HEK293 (cell line): ENCODE measurements around the gene TMEM238.

ENCODE experiments used
- ATF2 ChIP-seq: fragments of 450-650 bp; formaldehyde crosslinking; IDR thresholded peaks from 2 replicates; pipeline ENCODE4 v1.5.1; 2016; ENCODE audit warnings: missing biosample characterization, missing genetic modification characterization, low read depth
- EGR2 ChIP-seq: fragments of 450-650 bp; formaldehyde crosslinking; IDR thresholded peaks from 2 replicates; pipeline ENCODE4 v1.5.1; 2016; ENCODE audit warnings: low read depth, missing biosample characterization, missing genetic modification characterization
- KLF7 ChIP-seq: fragments of 450-650 bp; formaldehyde crosslinking; IDR thresholded peaks from 2 replicates; pipeline ENCODE4 v1.5.1; 2016; ENCODE audit warnings: missing biosample characterization, missing genetic modification characterization, borderline replicate concordance
- MYNN ChIP-seq: fragments of 450-650 bp; formaldehyde crosslinking; IDR thresholded peaks from 2 replicates; pipeline ENCODE4 v1.5.1; 2016; ENCODE audit warnings: missing biosample characterization, missing genetic modification characterization, borderline replicate concordance
- PATZ1 ChIP-seq: fragments of 450-650 bp; formaldehyde crosslinking; IDR thresholded peaks from 2 replicates; pipeline ENCODE4 v1.5.1; 2016; ENCODE audit warnings: missing biosample characterization, missing genetic modification characterization
- PBX3 ChIP-seq: sonication (generic); formaldehyde crosslinking; IDR thresholded peaks from 2 replicates; pipeline ENCODE4 v1.8.1; 2022; ENCODE audit warnings: mild to moderate bottlenecking, moderate library complexity, missing genetic modification reagents
- SALL2 ChIP-seq: fragments of 450-650 bp; formaldehyde crosslinking; IDR thresholded peaks from 2 replicates; pipeline ENCODE4 v1.5.0; 2017; ENCODE audit warnings: missing biosample characterization, mild to moderate bottlenecking, missing genetic modification characterization, borderline replicate concordance
- SCRT1 ChIP-seq: fragments of 450-650 bp; formaldehyde crosslinking; IDR thresholded peaks from 2 replicates; pipeline ENCODE4 v1.5.1; 2016; ENCODE audit warnings: missing biosample characterization, missing genetic modification characterization, borderline replicate concordance
- SP7 ChIP-seq: fragments of 450-650 bp; formaldehyde crosslinking; IDR thresholded peaks from 2 replicates; pipeline ENCODE4 v1.5.1; 2016; ENCODE audit warnings: missing biosample characterization, missing genetic modification characterization
- YY2 ChIP-seq: fragments of 450-650 bp; formaldehyde crosslinking; IDR thresholded peaks from 2 replicates; pipeline ENCODE4 v1.5.1; 2016; ENCODE audit warnings: missing biosample characterization, missing genetic modification characterization
- ZBTB26 ChIP-seq: fragments of 450-650 bp; formaldehyde crosslinking; optimal IDR thresholded peaks from 2 replicates; pipeline ENCODE3; 2016; ENCODE audit warnings: missing biosample characterization, mild to moderate bottlenecking, missing genetic modification characterization
- ZBTB48 ChIP-seq: fragments of 450-650 bp; formaldehyde crosslinking; IDR thresholded peaks from 2 replicates; pipeline ENCODE4 v1.5.1; 2016; ENCODE audit warnings: missing biosample characterization, missing genetic modification characterization
- ZBTB49 ChIP-seq: fragments of 450-650 bp; formaldehyde crosslinking; IDR thresholded peaks from 2 replicates; pipeline ENCODE4 v1.5.1; 2016; ENCODE audit warnings: missing biosample characterization, missing genetic modification characterization, low read depth
- ZBTB6 ChIP-seq: fragments of 450-650 bp; formaldehyde crosslinking; IDR thresholded peaks from 2 replicates; pipeline ENCODE4 v1.5.1; 2017; ENCODE audit warnings: missing biosample characterization, missing genetic modification characterization
- ZNF112 ChIP-seq: fragments of 450-650 bp; formaldehyde crosslinking; IDR thresholded peaks from 2 replicates; pipeline ENCODE4 v1.5.0; 2017; ENCODE audit warnings: missing biosample characterization, missing genetic modification characterization
- ZNF132 ChIP-seq: fragments of 450-650 bp; formaldehyde crosslinking; IDR thresholded peaks from 2 replicates; pipeline ENCODE4 v1.5.1; 2017; ENCODE audit warnings: missing biosample characterization, missing genetic modification characterization, borderline replicate concordance
- ZNF202 ChIP-seq: fragments of 450-650 bp; formaldehyde crosslinking; IDR thresholded peaks from 2 replicates; pipeline ENCODE4 v1.5.1; 2016; ENCODE audit warnings: missing biosample characterization, missing genetic modification characterization, borderline replicate concordance
- ZNF214 ChIP-seq: fragments of 450-650 bp; formaldehyde crosslinking; IDR thresholded peaks from 2 replicates; pipeline ENCODE4 v1.5.1; 2017; ENCODE audit warnings: missing biosample characterization, mild to moderate bottlenecking, missing genetic modification characterization, borderline replicate concordance
- ZNF292 ChIP-seq: fragments of 450-650 bp; formaldehyde crosslinking; IDR thresholded peaks from 2 replicates; pipeline ENCODE4 v1.5.1; 2016; ENCODE audit warnings: low read depth, missing biosample characterization, missing genetic modification characterization, borderline replicate concordance
- ZNF302 ChIP-seq: fragments of 450-650 bp; formaldehyde crosslinking; IDR thresholded peaks from 2 replicates; pipeline ENCODE4 v1.5.1; 2016; ENCODE audit warnings: missing biosample characterization, missing genetic modification characterization, low read depth
- ZNF362 ChIP-seq: fragments of 450-650 bp; formaldehyde crosslinking; IDR thresholded peaks from 2 replicates; pipeline ENCODE4 v1.5.1; 2016; ENCODE audit warnings: missing biosample characterization, missing genetic modification characterization
- ZNF366 ChIP-seq: fragments of 450-650 bp; formaldehyde crosslinking; conservative IDR thresholded peaks from 2 replicates; pipeline ENCODE4 v1.5.1; 2016; ENCODE audit warnings: missing biosample characterization, missing genetic modification characterization
- ZNF501 ChIP-seq: fragments of 450-650 bp; formaldehyde crosslinking; IDR thresholded peaks from 2 replicates; pipeline ENCODE4 v1.5.1; 2016; ENCODE audit warnings: missing biosample characterization, missing genetic modification characterization
- ZNF510 ChIP-seq: fragments of 450-650 bp; formaldehyde crosslinking; IDR thresholded peaks from 2 replicates; pipeline ENCODE4 v1.5.1; 2018; ENCODE audit warnings: mild to moderate bottlenecking, missing genetic modification characterization, missing biosample characterization; ENCODE audit not compliant: insufficient replicate concordance
- ZNF600 ChIP-seq: fragments of 450-650 bp; formaldehyde crosslinking; IDR thresholded peaks from 2 replicates; pipeline ENCODE4 v1.5.1; 2016; ENCODE audit warnings: missing biosample characterization, missing genetic modification characterization
- ZNF623 ChIP-seq: fragments of 450-650 bp; formaldehyde crosslinking; IDR thresholded peaks from 2 replicates; pipeline ENCODE4 v1.5.1; 2016; ENCODE audit warnings: missing biosample characterization, missing genetic modification characterization
- ZNF670 ChIP-seq: fragments of 450-650 bp; formaldehyde crosslinking; IDR thresholded peaks from 2 replicates; pipeline ENCODE4 v1.5.1; 2016; ENCODE audit warnings: missing biosample characterization, missing genetic modification characterization, low read depth
- ZNF701 ChIP-seq: fragments of 450-650 bp; formaldehyde crosslinking; IDR thresholded peaks from 2 replicates; pipeline ENCODE4 v1.5.1; 2016; ENCODE audit warnings: missing biosample characterization, missing genetic modification characterization
- ZNF791 ChIP-seq: fragments of 450-650 bp; formaldehyde crosslinking; IDR thresholded peaks from 2 replicates; pipeline ENCODE4 v1.5.1; 2016; ENCODE audit warnings: missing biosample characterization, missing genetic modification characterization
- ZSCAN30 ChIP-seq: fragments of 450-650 bp; IDR thresholded peaks from 2 replicates; pipeline ENCODE4 v1.5.1; 2018; ENCODE audit warnings: missing biosample characterization, mild to moderate bottlenecking, missing genetic modification characterization, moderate library complexity
- ZXDB ChIP-seq: fragments of 450-650 bp; formaldehyde crosslinking; IDR thresholded peaks from 2 replicates; pipeline ENCODE4 v1.5.1; 2016; ENCODE audit warnings: missing biosample characterization, missing genetic modification characterization

Gene TMEM238

GRCh38 chr19:55333870-55334269, 50.2 kb downstream of the TMEM238 start (continued):
- no peak for TF ChIP-seq ZBTB49
- no peak for TF ChIP-seq ZNF202 (tag by site-specific recombination)
- TF ChIP-seq ZNF501 (tag by site-specific recombination), result no peak
- no peak for TF ChIP-seq ZNF362 (tag by site-specific recombination)
- no peak for TF ChIP-seq ZXDB (tag by site-specific recombination)
- peak; percentile 66; the same call in 1 of the 2 replicates for TF ChIP-seq ZNF600 (tag by site-specific recombination)
- TF ChIP-seq ZNF510 (tag by site-specific recombination), result no peak
- TF ChIP-seq ZBTB26 (tag by site-specific recombination), result no peak
- no peak for TF ChIP-seq ZSCAN30 (tag by site-specific recombination)
- TF ChIP-seq ZBTB48 (tag by site-specific recombination), result no peak
- TF ChIP-seq YY2 (tag by site-specific recombination), result no peak
- TF ChIP-seq ZNF132 (tag by site-specific recombination), result no peak
- TF ChIP-seq ZNF791, result no peak
- TF ChIP-seq ZNF701 (tag by site-specific recombination), result no peak
- no peak for TF ChIP-seq ZNF112 (tag by site-specific recombination)
- 0 out of 2 replicates have a peak, but pooled peaks have one; percentile 37 for TF ChIP-seq PATZ1 (tag by site-specific recombination)
- TF ChIP-seq ATF2, result no peak
- TF ChIP-seq ZNF670, result no peak
- TF ChIP-seq PBX3 (CRISPR knock-in tag), result no peak
- no peak for TF ChIP-seq MYNN (tag by site-specific recombination)
- peak; percentile 26; the same call in 1 of the 2 replicates for TF ChIP-seq ZNF366 (tag by site-specific recombination)
- TF ChIP-seq EGR2, result no peak
- TF ChIP-seq SCRT1 (tag by site-specific recombination), result no peak
- TF ChIP-seq ZNF214 (tag by site-specific recombination), result no peak
- TF ChIP-seq SP7, result peak; percentile 64; the same call in 1 of the 2 replicates
- no peak for TF ChIP-seq ZNF292
- TF ChIP-seq ZBTB6, result no peak
- no peak for TF ChIP-seq ZNF302 (tag by site-specific recombination)
- TF ChIP-seq SALL2 (tag by site-specific recombination), result no peak
- no peak for TF ChIP-seq ZNF623 (tag by site-specific recombination)
- TF ChIP-seq KLF7 (tag by site-specific recombination), result no peak
